Adrenal gland (tissue), 12 donors: ENCODE results near the gene PIGH. TPM values are rescaled to one million over a fixed set of nuclear protein-coding genes. Genes with fewer than 3 reads are reported as not detected.

ENCODE experiments used
- DNase-seq, 7 donors: peaks; one replicate each; pipeline ENCODE4 v3.0.0-alpha.2; 2019 to 2020
- H3K27ac ChIP-seq, 5 donors: fragments of 200-600 bp; sonication (generic) in 4 of 5; 1 replicate in 3 of 5; 2 replicates in 2 of 5; pipeline versions ENCODE4 v1.5.1 to v1.8.0; 2016 to 2020; ENCODE audit warnings: mild to moderate bottlenecking in 1 of 5
- H3K27me3 ChIP-seq: fragments of 200-600 bp; 2 replicates; pipeline ENCODE4 v1.8.0; 2021
- H3K36me3 ChIP-seq, 2 donors: fragments of 200-600 bp; replicated peaks in 1 of 2; 1 replicate in 1 of 2; 2 replicates in 1 of 2; pipeline versions ENCODE4 v1.5.1 to v1.8.0; 2018 to 2022
- H3K4me1 ChIP-seq, 2 donors: fragments of 200-600 bp; replicated peaks in 1 of 2; 1 replicate in 1 of 2; 2 replicates in 1 of 2; pipeline versions ENCODE4 v1.5.1 to v1.8.0; 2018 to 2021
- H3K4me3 ChIP-seq, 4 donors: fragments of 200-600 bp; sonication (generic) in 3 of 4; one replicate each; pipeline ENCODE4 v1.5.1; 2016 to 2018
- H3K9me3 ChIP-seq, 3 donors: fragments of 200-600 bp; sonication (generic) in 1 of 3; replicated peaks in 1 of 3; 1 replicate in 2 of 3; 2 replicates in 1 of 3; pipeline versions ENCODE4 v1.5.1 to v1.8.0; 2016 to 2021
- CTCF ChIP-seq, 6 experiments: fragments of 450-650 bp in 4 of 6; fragments of 200-600 bp in 2 of 6; sonication (generic) in 1 of 6; IDR thresholded peaks; 1 replicate in 5 of 6; 2 replicates in 1 of 6; pipeline versions ENCODE4 v1.5.1 to v1.8.0; 2016 to 2021; ENCODE audit warnings: antibody characterized with exemption in 6 of 6, mild to moderate bottlenecking in 2 of 6, moderate library complexity in 1 of 6
- POLR2A ChIP-seq, 2 donors: fragments of 450-650 bp; IDR thresholded peaks; one replicate each; pipeline ENCODE4 v1.6.1; 2017; ENCODE audit warnings: antibody characterized with exemption in 2 of 2, mild to moderate bottlenecking in 2 of 2, moderate library complexity in 1 of 2
- WGBS, 4 donors: extraction: QIAGEN DNeasy Blood & Tissue Kit in 2 of 4; methylation state at CpG; one replicate each; pipeline versions ENCODE4 v1.1.5 to v1.1.7; 2013 to 2017; 5-methylcytosine and 5-hydroxymethylcytosine counted together
- intact Hi-C, 2 donors: fragments of 100-400 bp; cut with DNase I; formaldehyde crosslinking; loops; one replicate each; pipeline versions ENCODE4 v1.14.1 to v1.15.0; 2022 to 2023
- polyA plus RNA-seq, 3 donors: library from polyadenylated mRNA; stranded (reverse); fragments of 200-250 nt in 2 of 3; fragments of 350-450 nt in 1 of 3; fragmentation: Illumina TruSeq in 1 of 3; extraction: RNeasy Lipid Tissue Mini Kit (QIAGEN cat#74804) in 1 of 3; gene quantifications; one replicate each; pipeline ENCODE4 v1.2.3, GENCODE V29; 2013 to 2014
- total RNA-seq, 9 donors: library from RNA; depleted of rRNA in 4 of 9; stranded (reverse); fragments of >200 nt in 4 of 9; fragments of 120-200 nt in 1 of 9; fragmentation: NEBNext Ultra II Directional in 1 of 9; extraction: Animal tissue kit (Norgen Biotek cat#: 25700) in 1 of 9; gene quantifications; one replicate each; pipeline versions ENCODE4 v1.1.0 to v1.2.4, GENCODE V29; 2013 to 2023
- donor health status: healthy with polysubstance abuse.
- donor health status: Bipolar disorder and iron deficiency.
- donor health status: DM: yes; HTN: yes; CAD: no.
- donor health status: DM: no; HTN: no; CAD: no.
- donor health status: DM: no; HTN: no; CAD: no.
- donor health status: DM: yes; HTN: yes; CAD: no.

Gene PIGH
- total and polyA plus RNA-seq, 12 donors, result 41.5 to 79.1 (median 50.7) TPM

- WGBS, 4 donors, result 68 to 79% (median 79%) methylated on average over 8 to 13 of the region's 13 CpGs
- no peaks in the 10 kb centered on the region for H3K4me1 ChIP-seq
- no peak for TF ChIP-seq CTCF (IDR thresholded peaks at IDR 0.05)
- no peaks in the 10 kb centered on the region for H3K9me3 ChIP-seq
- H3K4me3 ChIP-seq, result no peak overlapping the region
- peak in 1 of 7 donors; percentile 9 for DNase-seq
- intact Hi-C loops, result no loop called here
- H3K27ac ChIP-seq, result no peak overlapping the region
- peaks cover 0 to 16% of the 10 kb centered on the region in 2 donors for H3K36me3 ChIP-seq
- H3K27me3 ChIP-seq, result no peaks in the 10 kb centered on the region
These were observed 22.8 kb downstream of the PIGH start for GRCh38 chr14:67577181-67577808.

DNA sequence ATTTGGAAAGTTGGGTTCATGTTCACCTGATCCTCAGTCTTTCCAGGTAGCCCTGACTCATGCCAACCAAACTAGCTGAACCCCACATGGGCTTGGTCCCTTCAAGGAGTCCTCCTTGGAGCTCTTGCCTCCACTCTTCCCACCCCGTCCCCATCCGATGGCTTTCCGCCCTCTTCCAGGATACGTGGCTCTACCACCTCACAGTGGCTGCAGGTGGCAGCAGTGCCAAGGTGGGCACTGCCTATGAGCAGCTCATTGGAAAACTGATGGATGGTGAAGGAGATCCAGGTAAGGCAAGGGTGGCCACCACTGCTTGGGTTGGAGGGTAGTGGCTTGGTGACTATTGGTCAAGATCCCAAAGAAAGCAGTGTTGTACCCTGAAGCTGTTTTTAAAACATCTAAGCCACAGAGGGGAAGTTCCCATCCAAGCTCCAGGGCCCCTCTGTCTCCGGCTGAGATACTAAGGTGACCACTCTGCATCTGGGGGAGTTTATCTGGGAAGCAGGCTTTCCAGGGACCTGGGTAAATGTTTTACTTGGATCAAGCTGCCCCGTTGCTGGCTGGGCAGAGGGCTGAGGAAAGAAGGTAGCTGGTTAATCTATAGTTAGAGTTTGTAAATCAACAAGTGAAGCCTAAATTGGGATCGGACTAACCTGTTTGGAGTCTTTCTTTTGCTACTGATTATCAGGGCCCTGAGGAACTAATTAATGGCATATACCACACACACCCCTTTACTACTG is 23.7 kb downstream of the PIGH start:
- Histone ChIP-seq H3K9me3 (no peaks in the 10 kb centered on the region), H3K27me3 (no peaks in the 10 kb centered on the region), H3K4me1 (no peaks in the 10 kb centered on the region), H3K4me3 (no peak overlapping the region), H3K36me3 (peaks cover 0 to 16% of the 10 kb centered on the region in 2 donors), H3K27ac (no peak overlapping the region)
- intact Hi-C loops, result no loop called here
- WGBS, 4 donors, result 86 to 95% (median 92%) methylated on average over 7 of the region's 7 CpGs
- DNase-seq, result peak in 1 of 7 donors; percentile 4
- no peak for TF ChIP-seq CTCF (IDR thresholded peaks at IDR 0.05)
- no peak for TF ChIP-seq POLR2A (IDR thresholded peaks at IDR 0.05)

- intact Hi-C loops, result no loop called here
- peak in 1 of 7 donors; percentile 12 for DNase-seq
- H3K4me1 ChIP-seq, result no peaks in the 10 kb centered on the region
- WGBS, 4 donors, result 70 to 86% (median 79%) methylated on average over 6 to 9 of the region's 9 CpGs
- H3K4me3 ChIP-seq, result no peak overlapping the region
- H3K36me3 ChIP-seq, result peaks cover 0 to 10% of the 10 kb centered on the region in 2 donors
- H3K27me3 ChIP-seq, result no peaks in the 10 kb centered on the region
- no peak overlapping the region for H3K27ac ChIP-seq
- TF ChIP-seq POLR2A (IDR thresholded peaks at IDR 0.05) (no peak), CTCF (IDR thresholded peaks at IDR 0.05) (no peak)
- no peaks in the 10 kb centered on the region for H3K9me3 ChIP-seq
These were observed 24.4 kb downstream of the PIGH start for GRCh38 chr14:67575684-67576083.

DNA sequence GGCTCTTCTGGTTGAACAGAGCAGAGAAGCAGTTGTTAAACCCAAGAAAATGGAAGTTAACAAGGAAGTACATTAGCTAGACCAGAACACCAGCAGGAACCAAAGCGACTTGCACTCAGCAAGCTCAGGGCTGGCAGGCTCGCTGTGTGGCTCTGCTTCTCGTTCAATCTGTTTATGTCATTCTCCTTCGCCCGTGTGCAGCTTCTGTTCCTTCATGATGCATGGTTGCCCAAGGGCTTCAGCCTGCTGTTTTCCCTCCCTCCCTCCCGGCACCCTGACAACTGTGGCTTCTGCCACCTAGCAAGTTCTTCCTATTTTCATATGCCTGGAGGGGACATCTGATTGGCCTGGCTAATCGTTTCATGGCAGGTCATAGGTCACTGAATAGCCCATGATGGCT is 25.3 kb downstream of the PIGH start:
- DNase-seq, result peak in 1 of 7 donors; percentile 4
- 72 to 87% (median 83%) methylated on average over 7 of the region's 7 CpGs for WGBS, 4 donors
- Histone ChIP-seq H3K27me3 (no peaks in the 10 kb centered on the region), H3K4me3 (no peak overlapping the region), H3K27ac (no peak overlapping the region), H3K9me3 (no peaks in the 10 kb centered on the region), H3K36me3 (peaks cover 0 to 3% of the 10 kb centered on the region in 2 donors), H3K4me1 (no peaks in the 10 kb centered on the region)
- TF ChIP-seq POLR2A (IDR thresholded peaks at IDR 0.05) (no peak), CTCF (IDR thresholded peaks at IDR 0.05) (no peak)
- intact Hi-C loops, result loop anchor here (5.0 kb wide), 3 partner anchors 48 to 148 kb away; no protein-coding TSS in a partner anchor
